Measurements from ENCODE around the gene PCDHGC4.

PCDHGC4 gene

GRCh38 chr5:141493500-141494422 lies 8.9 kb downstream of the PCDHGC4 start:
- Histone ChIP-seq H3K4me1 (ENCODE audit: insufficient read depth, low read length) (peaks cover 13% of the 10 kb centered on the region), H3K4me3 (ENCODE audit: low read length) (no peak overlapping the region), H2AFZ (ENCODE audit: low read depth, low read length) (no peak overlapping the region), H3K36me3 (ENCODE audit: insufficient read depth, low read length) (peaks cover 23% of the 10 kb centered on the region), H3K9me3 (ENCODE audit: low read length) (peaks cover 23% of the 10 kb centered on the region), H3K27me3 (ENCODE audit: insufficient read depth, low read length) (no peaks in the 10 kb centered on the region)

DNA sequence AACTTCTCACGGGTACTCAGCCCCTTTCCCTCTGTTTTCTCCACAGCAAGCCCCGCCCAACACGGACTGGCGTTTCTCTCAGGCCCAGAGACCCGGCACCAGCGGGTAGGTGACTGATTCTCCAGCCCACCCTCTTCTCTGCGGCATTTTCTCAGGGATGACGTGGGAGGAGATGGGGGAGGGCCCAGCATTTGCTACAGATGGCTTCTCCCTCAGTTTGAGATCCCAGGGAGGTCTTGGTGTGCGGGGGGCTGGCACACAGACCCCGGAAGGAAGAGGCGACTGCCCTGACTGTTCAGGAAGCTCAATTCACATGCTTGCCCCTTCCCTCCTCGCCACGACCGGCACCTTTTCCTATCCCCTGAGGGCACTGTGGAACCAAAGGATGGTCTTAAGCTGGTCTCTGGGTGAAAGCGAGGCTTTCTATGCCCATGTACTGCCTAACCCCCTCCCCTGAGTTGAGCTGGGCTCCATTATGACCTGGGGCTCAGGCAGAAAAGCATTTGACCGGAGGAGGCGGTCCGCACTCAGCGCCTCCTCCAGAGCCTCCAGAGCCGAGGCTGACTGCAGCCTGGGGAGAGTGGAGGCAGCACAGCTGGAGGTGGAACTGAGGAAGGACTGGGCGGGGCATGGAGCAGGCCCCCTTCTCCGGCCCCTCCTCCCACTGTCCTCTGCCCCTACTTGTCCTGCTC lies 10.1 kb downstream of the PCDHGC4 start:
- H3K4me3 ChIP-seq (ENCODE audit: low read length), result no peak overlapping the region
- no peaks in the 10 kb centered on the region for H3K27me3 ChIP-seq (ENCODE audit: insufficient read depth, low read length)
- H3K4me1 ChIP-seq (ENCODE audit: insufficient read depth, low read length), result peaks cover 13% of the 10 kb centered on the region
- peaks cover 19% of the 10 kb centered on the region for H3K9me3 ChIP-seq (ENCODE audit: low read length)
- no peak overlapping the region for H2AFZ ChIP-seq (ENCODE audit: low read depth, low read length)
- peaks cover 23% of the 10 kb centered on the region for H3K36me3 ChIP-seq (ENCODE audit: insufficient read depth, low read length)

- Histone ChIP-seq H3K27me3 (ENCODE audit: insufficient read depth, low read length) (no peaks in the 10 kb centered on the region), H2AFZ (ENCODE audit: low read depth, low read length) (no peak overlapping the region), H3K36me3 (ENCODE audit: insufficient read depth, low read length) (peaks cover 18% of the 10 kb centered on the region), H3K4me1 (ENCODE audit: insufficient read depth, low read length) (peaks cover 13% of the 10 kb centered on the region), H3K4me3 (ENCODE audit: low read length) (no peak overlapping the region), H3K9me3 (ENCODE audit: low read length) (peaks cover 16% of the 10 kb centered on the region)
Measured at GRCh38 chr5:141495453-141495811, 10.6 kb downstream of the PCDHGC4 start.

DNA sequence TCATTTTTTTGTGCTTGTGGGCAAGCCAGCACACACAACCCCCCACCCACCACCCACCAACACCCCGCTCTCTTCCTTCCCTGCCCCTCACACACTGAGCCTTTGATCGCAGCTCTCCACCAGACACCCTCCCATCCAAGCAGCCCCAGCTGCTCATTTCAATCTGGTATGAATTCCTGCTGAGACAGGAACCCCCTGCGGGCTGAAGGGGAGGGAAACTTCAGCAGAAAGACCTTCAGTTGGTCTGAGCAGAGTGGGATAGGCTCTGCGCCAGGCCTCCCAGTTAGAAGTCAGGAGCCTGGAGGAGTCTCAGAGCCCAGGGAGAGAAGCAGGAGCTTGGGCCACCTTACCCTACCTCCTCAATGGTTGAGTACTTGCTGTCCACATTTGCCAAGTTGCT lies 11.2 kb downstream of the PCDHGC4 start:
- H3K4me1 ChIP-seq (ENCODE audit: insufficient read depth, low read length), result peaks cover 13% of the 10 kb centered on the region
- H3K9me3 ChIP-seq (ENCODE audit: low read length), result peaks cover 11% of the 10 kb centered on the region
- H3K36me3 ChIP-seq (ENCODE audit: insufficient read depth, low read length), result peaks cover 13% of the 10 kb centered on the region
- no peaks in the 10 kb centered on the region for H3K27me3 ChIP-seq (ENCODE audit: insufficient read depth, low read length)
- H2AFZ ChIP-seq (ENCODE audit: low read depth, low read length), result no peak overlapping the region
- no peak overlapping the region for H3K4me3 ChIP-seq (ENCODE audit: low read length)

DNA sequence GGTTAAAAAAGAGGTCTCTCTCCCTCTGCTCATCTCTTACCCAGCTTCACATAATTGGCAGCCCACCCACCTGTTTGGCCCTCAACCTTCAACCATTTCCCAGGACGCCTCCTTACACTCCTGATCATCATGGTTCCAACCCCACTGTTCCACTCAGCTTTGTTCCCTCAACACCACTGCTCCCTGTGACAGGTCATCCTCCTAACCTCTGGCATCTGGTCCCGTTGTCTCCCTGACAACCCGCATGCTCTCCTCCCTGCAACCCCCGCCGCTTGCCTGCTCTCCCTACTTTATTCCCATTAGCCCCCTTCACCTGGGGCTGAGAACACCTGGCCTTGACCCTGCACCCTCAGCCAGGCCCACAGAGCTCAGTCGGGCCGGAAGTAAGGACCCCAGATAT lies 16.9 kb downstream of the PCDHGC4 start:
- Histone ChIP-seq H3K27me3 (ENCODE audit: insufficient read depth, low read length) (no peaks in the 10 kb centered on the region), H3K36me3 (ENCODE audit: insufficient read depth, low read length) (peaks cover 14% of the 10 kb centered on the region), H2AFZ (ENCODE audit: low read depth, low read length) (no peak overlapping the region), H3K9me3 (ENCODE audit: low read length) (no peaks in the 10 kb centered on the region), H3K4me3 (ENCODE audit: low read length) (no peak overlapping the region), H3K4me1 (ENCODE audit: insufficient read depth, low read length) (peaks cover 9% of the 10 kb centered on the region)

- no peaks in the 10 kb centered on the region for H3K27me3 ChIP-seq (ENCODE audit: insufficient read depth, low read length)
- no peaks in the 10 kb centered on the region for H3K9me3 ChIP-seq (ENCODE audit: low read length)
- H3K36me3 ChIP-seq (ENCODE audit: insufficient read depth, low read length), result peaks cover 9% of the 10 kb centered on the region
- no peak overlapping the region for H3K4me3 ChIP-seq (ENCODE audit: low read length)
- H2AFZ ChIP-seq (ENCODE audit: low read depth, low read length), result no peak overlapping the region
- H3K4me1 ChIP-seq (ENCODE audit: insufficient read depth, low read length), result peaks cover 26% of the 10 kb centered on the region
Measured at GRCh38 chr5:141503681-141504080, 18.9 kb downstream of the PCDHGC4 start.

GRCh38 chr5:141504216-141504615 lies 19.4 kb downstream of the PCDHGC4 start:
- Histone ChIP-seq H2AFZ (ENCODE audit: low read depth, low read length) (no peak overlapping the region), H3K36me3 (ENCODE audit: insufficient read depth, low read length) (peaks cover 9% of the 10 kb centered on the region)

DNA sequence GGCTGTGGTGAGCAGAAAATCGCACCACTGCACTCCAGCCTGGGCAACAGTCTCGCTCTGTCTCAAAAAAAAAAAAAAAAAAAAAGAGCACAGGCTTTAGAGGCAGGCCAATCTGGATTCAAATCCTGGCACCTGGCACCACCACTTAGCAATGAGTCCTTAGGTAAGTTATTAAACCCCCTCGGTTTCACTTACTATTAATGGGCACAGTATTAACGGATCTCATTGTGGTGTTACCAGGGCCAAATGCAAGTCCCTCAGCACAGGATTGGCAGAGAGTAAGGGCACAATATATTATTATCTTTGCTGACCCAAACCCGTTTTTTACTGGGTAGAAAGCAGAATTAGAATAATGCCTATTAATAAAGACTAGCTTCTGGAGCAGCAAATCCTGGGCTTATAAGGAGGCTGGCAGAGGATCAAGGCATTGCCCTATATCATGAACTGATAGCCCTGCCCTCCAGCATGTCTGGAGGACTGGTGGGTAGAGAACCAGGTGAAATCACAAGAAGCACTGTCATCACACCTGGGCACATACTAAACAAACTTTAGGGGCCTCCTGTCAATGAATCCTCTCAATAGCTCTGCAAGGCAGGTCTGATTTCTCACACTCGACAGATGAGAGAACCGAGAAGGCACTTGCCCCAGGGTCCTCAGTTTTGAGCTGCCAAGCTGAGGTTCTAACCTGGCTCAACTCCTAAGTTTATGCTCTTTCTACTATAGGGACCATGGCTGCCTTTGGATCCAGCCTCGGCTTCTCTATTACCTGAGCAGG lies 21.7 kb downstream of the PCDHGC4 start:
- Histone ChIP-seq H3K4me1 (ENCODE audit: insufficient read depth, low read length) (peaks cover 34% of the 10 kb centered on the region), H2AFZ (ENCODE audit: low read depth, low read length) (no peak overlapping the region), H3K36me3 (ENCODE audit: insufficient read depth, low read length) (peaks cover 16% of the 10 kb centered on the region), H3K9me3 (ENCODE audit: low read length) (peaks cover 3% of the 10 kb centered on the region), H3K4me3 (ENCODE audit: low read length) (no peak overlapping the region), H3K27me3 (ENCODE audit: insufficient read depth, low read length) (no peaks in the 10 kb centered on the region)

More at GRCh38 chr5:141504216-141504615, 19.4 kb downstream of the PCDHGC4 start:
- Histone ChIP-seq H3K4me1 (ENCODE audit: insufficient read depth, low read length) (peaks cover 31% of the 10 kb centered on the region), H3K27me3 (ENCODE audit: insufficient read depth, low read length) (no peaks in the 10 kb centered on the region), H3K9me3 (ENCODE audit: low read length) (no peaks in the 10 kb centered on the region), H3K4me3 (ENCODE audit: low read length) (no peak overlapping the region)

DNA sequence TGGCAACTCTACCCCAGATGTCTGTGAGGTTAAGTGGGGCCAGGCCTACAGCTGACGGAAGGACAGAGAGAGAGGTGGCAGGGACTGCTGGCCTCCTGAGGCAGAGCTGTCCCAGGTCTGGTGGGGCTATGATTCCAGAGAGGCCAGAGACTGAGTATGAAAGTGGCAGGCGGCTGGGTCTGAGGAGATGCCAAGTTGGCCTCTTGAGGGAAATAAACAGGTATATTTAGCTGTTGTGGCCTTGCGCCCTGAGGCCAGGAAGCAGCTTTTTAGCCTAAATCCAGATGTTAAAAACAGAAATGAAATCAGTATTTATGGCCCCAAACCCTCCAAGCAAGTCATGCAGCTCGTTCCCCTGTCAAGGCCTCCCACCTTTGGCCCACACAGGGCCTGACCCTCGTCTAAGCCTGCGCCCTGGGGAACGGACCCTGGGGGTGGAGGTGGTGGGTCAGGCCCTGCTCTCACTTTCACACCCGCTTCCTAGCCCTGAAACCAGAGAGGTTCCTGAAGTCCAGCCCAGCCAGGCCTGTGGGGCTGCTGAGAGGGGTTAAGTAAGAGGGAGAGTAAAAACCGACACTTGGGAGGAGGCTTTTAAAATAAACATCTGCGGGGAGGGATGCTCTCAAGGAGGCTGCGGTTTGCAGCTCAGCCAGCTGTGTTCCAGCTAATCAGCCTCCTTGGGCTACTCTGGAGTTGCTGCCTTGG lies 22.7 kb downstream of the PCDHGC4 start:
- Histone ChIP-seq H3K4me1 (ENCODE audit: insufficient read depth, low read length) (peaks cover 31% of the 10 kb centered on the region), H3K4me3 (ENCODE audit: low read length) (no peak overlapping the region), H3K36me3 (ENCODE audit: insufficient read depth, low read length) (peaks cover 20% of the 10 kb centered on the region), H3K27me3 (ENCODE audit: insufficient read depth, low read length) (no peaks in the 10 kb centered on the region), H2AFZ (ENCODE audit: low read depth, low read length) (no peak overlapping the region), H3K9me3 (ENCODE audit: low read length) (peaks cover 3% of the 10 kb centered on the region)

- H3K27me3 ChIP-seq (ENCODE audit: insufficient read depth, low read length), result no peaks in the 10 kb centered on the region
- peaks cover 20% of the 10 kb centered on the region for H3K36me3 ChIP-seq (ENCODE audit: insufficient read depth, low read length)
- peak overlapping the region; percentile 32 for H3K4me3 ChIP-seq (ENCODE audit: low read length)
Measured at GRCh38 chr5:141508440-141508797, 23.6 kb downstream of the PCDHGC4 start.

GRCh38 chr5:141508798-141509611 lies 24.2 kb downstream of the PCDHGC4 start:
- Histone ChIP-seq H3K9me3 (ENCODE audit: low read length) (peaks cover 3% of the 10 kb centered on the region), H3K4me3 (ENCODE audit: low read length) (peak overlapping the region; percentile 33), H3K4me1 (ENCODE audit: insufficient read depth, low read length) (peaks cover 43% of the 10 kb centered on the region), H3K27me3 (ENCODE audit: insufficient read depth, low read length) (no peaks in the 10 kb centered on the region), H2AFZ (ENCODE audit: low read depth, low read length) (peak overlapping the region; percentile 40), H3K36me3 (ENCODE audit: insufficient read depth, low read length) (peaks cover 20% of the 10 kb centered on the region)

More at GRCh38 chr5:141508440-141508797, 23.6 kb downstream of the PCDHGC4 start:
- peaks cover 37% of the 10 kb centered on the region for H3K4me1 ChIP-seq (ENCODE audit: insufficient read depth, low read length)
- H3K9me3 ChIP-seq (ENCODE audit: low read length), result peaks cover 3% of the 10 kb centered on the region
- peak overlapping the region; percentile 40 for H2AFZ ChIP-seq (ENCODE audit: low read depth, low read length)

- Histone ChIP-seq H3K4me1 (ENCODE audit: insufficient read depth, low read length) (peaks cover 55% of the 10 kb centered on the region), H3K27me3 (ENCODE audit: insufficient read depth, low read length) (no peaks in the 10 kb centered on the region), H3K36me3 (ENCODE audit: insufficient read depth, low read length) (peaks cover 20% of the 10 kb centered on the region), H2AFZ (ENCODE audit: low read depth, low read length) (no peak overlapping the region), H3K9me3 (ENCODE audit: low read length) (peaks cover 3% of the 10 kb centered on the region), H3K4me3 (ENCODE audit: low read length) (no peak overlapping the region)
Measured at GRCh38 chr5:141510160-141510559, 25.3 kb downstream of the PCDHGC4 start.

Measured in neuron (in vitro differentiated cells).